ENCODE results near the gene PDE6B. TPM values are rescaled to one million over a fixed set of nuclear protein-coding genes. Genes with fewer than 3 reads are reported as not detected.
A peak's percentile ranks its signal among the peaks of the same experiment; 100 is the strongest.

The PDE6B gene
- total and polyA plus RNA-seq, 10 donors: 4.4 to 19.8 (median 11.8) TPM

DNA sequence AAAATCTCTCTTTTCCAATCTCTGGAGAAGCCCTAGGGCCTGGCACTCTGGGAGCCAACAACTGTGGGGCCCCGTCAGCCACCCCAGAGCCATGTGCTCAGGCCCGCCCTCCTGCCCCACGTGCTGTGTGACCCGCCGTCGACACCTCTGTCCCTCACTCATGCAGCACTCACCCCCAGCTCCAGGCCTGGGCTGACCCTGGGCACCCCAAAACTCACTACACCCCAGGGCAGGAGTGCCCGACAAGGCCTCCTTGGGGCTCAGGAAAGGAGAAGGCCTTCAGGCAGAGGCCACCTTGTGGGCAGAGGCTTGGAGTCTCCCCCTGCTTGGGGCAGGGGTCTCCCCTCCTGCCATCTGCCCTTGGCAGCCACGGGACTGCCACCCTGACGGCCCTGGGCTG, 54.7 kb downstream of the PDE6B start:
- H3K4me3 ChIP-seq: peak overlapping the region in 1 of 8 donors; percentile 93

DNA sequence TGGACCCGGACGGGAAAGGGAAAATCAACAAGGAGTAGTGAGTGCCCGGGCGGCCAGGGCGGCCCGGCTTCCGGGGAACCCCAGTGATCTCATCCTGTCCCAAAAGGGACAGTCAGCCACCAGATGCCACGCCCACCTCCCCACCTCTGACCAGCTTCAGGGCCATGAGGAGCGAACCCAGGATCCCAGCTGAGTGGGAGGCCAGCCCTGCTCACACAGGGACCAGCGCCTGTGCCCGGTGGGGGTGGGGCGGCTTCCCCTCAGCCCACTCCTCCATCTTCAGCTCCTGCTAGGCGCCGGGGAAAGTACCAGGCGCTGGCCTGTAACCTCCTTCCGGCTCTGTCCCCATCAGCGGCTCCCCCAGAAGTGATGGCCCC, 55.2 kb downstream of the PDE6B start:
- DNase-seq: peak; percentile 82

More for the DNA sequence above, 54.7 kb downstream of the PDE6B start:
- intact Hi-C loops (cut with DNase I; ENCODE audit: low total_unique reads): no loop called here
- WGBS, 5 donors: 76 to 95% (median 89%) methylated on average over 6 to 9 of the region's 9 CpGs
- Histone ChIP-seq H3K9me3 (no peaks in the 10 kb centered on the region), H3K4me1 (peaks cover 12 to 68% (median 58%) of the 10 kb centered on the region in 6 donors), H3K27me3 (replicated peaks in 1 of 7) (no peaks in the 10 kb centered on the region), H3K27ac (peak overlapping the region in 5 of 8 donors; percentile 65 to 89 (median 69)), H3K36me3 (no peaks in the 10 kb centered on the region)
- TF ChIP-seq POLR2A (IDR thresholded peaks at IDR 0.05): no peak
- TF ChIP-seq POLR2AphosphoS5 (IDR thresholded peaks at IDR 0.05): no peak
- TF ChIP-seq, protein P1, sequence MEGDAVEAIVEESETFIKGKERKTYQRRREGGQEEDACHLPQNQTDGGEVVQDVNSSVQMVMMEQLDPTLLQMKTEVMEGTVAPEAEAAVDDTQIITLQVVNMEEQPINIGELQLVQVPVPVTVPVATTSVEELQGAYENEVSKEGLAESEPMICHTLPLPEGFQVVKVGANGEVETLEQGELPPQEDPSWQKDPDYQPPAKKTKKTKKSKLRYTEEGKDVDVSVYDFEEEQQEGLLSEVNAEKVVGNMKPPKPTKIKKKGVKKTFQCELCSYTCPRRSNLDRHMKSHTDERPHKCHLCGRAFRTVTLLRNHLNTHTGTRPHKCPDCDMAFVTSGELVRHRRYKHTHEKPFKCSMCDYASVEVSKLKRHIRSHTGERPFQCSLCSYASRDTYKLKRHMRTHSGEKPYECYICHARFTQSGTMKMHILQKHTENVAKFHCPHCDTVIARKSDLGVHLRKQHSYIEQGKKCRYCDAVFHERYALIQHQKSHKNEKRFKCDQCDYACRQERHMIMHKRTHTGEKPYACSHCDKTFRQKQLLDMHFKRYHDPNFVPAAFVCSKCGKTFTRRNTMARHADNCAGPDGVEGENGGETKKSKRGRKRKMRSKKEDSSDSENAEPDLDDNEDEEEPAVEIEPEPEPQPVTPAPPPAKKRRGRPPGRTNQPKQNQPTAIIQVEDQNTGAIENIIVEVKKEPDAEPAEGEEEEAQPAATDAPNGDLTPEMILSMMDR (IDR thresholded peaks at IDR 0.05 in 8 of 11, conservative IDR thresholded peaks at IDR 0.05 in 3 of 11): no peak
- DNase-seq: peak; percentile 74

DNA sequence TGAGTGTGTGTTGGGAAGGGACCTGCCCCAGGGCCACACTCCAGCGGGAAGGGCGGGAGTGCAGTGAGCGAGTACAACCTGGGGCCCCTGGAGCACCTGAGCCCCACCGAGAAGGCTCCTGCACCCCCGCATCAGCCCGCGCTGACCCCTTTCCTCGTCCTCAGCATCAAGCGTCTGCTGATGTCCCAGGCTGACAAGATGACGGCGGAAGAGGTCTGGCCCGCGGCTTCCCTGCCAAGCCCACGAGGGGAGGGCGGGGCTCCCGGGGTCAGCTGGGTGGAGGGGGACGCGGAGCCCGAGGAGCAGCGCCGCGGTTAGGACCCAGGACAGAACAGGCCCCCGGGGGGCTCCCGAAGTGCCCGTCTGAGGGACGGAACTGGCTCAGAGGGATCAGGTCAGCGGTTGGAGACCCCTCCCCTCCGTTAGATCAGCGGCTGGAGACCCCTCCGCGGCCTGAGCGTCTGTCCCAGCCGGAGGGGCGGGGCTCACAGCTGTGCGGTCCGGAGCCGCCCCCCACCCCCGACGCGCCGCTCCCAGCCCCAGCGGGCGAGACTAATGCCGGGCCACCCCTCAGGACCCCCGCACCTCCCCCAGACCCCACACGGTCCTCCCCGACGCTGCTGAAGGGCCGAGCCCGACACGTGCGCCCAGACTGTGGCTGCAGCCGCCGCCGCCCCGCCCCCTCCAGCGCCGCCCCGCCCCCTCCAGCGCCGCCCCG, 55.7 kb downstream of the PDE6B start:
- 0 to 19% (median 4%) methylated on average over 8 to 57 of the region's 62 CpGs for WGBS, 5 donors
- DNase-seq: peak; percentile 91
- no peaks in the 10 kb centered on the region for H3K27me3 ChIP-seq (replicated peaks in 1 of 7)
- TF ChIP-seq POLR2AphosphoS5 (IDR thresholded peaks at IDR 0.05): peak; percentile 69 to 82 (median 70)
- TF ChIP-seq, protein P1 (IDR thresholded peaks at IDR 0.05 in 8 of 11, conservative IDR thresholded peaks at IDR 0.05 in 3 of 11): no peak
- TF ChIP-seq POLR2A (IDR thresholded peaks at IDR 0.05): no peak
- intact Hi-C loops (cut with DNase I; ENCODE audit: low total_unique reads): no loop called here
- peaks cover 0 to 6% (median 0%) of the 10 kb centered on the region in 6 donors for H3K36me3 ChIP-seq
- H3K27ac ChIP-seq: peak overlapping the region; percentile 8 to 89 (median 66)
- H3K4me1 ChIP-seq: peaks cover 6 to 58% (median 49%) of the 10 kb centered on the region in 6 donors
- peak overlapping the region; percentile 40 to 93 (median 55) for H3K4me3 ChIP-seq
- H3K9me3 ChIP-seq: no peaks in the 10 kb centered on the region

More for the DNA sequence above, 55.2 kb downstream of the PDE6B start:
- Histone ChIP-seq H3K27ac (peak overlapping the region; percentile 8 to 89 (median 66)), H3K27me3 (replicated peaks in 1 of 7) (no peaks in the 10 kb centered on the region), H3K36me3 (peaks cover 0 to under 1% (median 0%) of the 10 kb centered on the region in 6 donors), H3K9me3 (no peaks in the 10 kb centered on the region), H3K4me1 (peaks cover 8 to 63% (median 53%) of the 10 kb centered on the region in 6 donors), H3K4me3 (peak overlapping the region in 7 of 8 donors; percentile 50 to 93 (median 56))
- WGBS, 5 donors: 53 to 82% (median 74%) methylated on average over 6 to 17 of the region's 17 CpGs
- intact Hi-C loops (cut with DNase I; ENCODE audit: low total_unique reads): no loop called here
- TF ChIP-seq, protein P1 (IDR thresholded peaks at IDR 0.05 in 8 of 11, conservative IDR thresholded peaks at IDR 0.05 in 3 of 11): no peak

DNA sequence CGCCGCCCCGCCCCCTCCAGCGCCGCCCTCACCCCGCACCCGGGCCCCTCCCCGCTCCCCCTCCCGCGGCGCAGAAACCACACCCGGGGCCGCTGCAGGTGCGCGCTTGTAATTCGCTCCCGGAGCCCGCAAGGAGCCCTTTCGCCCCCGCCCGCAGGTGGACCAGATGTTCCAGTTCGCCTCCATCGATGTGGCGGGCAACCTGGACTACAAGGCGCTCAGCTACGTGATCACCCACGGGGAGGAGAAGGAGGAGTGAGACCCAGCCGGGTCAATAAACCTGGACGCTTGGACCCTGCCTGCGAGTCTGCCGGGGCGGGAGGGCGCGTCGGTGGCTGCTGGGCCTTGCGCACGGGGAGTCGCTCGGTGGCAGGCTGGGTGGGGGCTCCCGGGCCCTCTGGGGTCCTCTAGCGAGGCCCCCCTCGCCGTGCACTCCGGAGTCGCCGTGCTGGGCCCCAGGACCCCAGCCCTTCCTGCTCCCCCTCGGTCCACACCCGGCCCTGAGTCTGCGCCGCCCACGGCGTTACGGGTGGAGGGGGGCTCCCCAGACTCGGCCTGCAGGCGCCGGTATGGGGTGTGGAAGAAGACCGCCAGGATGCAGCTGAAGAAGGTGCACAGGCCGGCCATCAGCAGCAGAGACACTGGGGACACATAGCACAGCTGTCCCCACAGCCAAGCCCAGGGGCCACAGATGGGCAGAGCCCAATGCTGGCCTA, 56.5 kb downstream of the PDE6B start:
- WGBS, 5 donors: 82 to 91% (median 86%) methylated on average over 17 to 55 of the region's 58 CpGs
- Histone ChIP-seq H3K4me1 (peaks cover 6 to 60% (median 46%) of the 10 kb centered on the region in 6 donors), H3K27ac (peak overlapping the region in 2 of 8 donors; percentile 18 to 89), H3K36me3 (peaks cover 0 to 9% (median 0%) of the 10 kb centered on the region in 6 donors), H3K4me3 (peak overlapping the region in 1 of 8 donors; percentile 93), H3K27me3 (replicated peaks in 1 of 7) (no peaks in the 10 kb centered on the region), H3K9me3 (no peaks in the 10 kb centered on the region)
- TF ChIP-seq, protein P1 (IDR thresholded peaks at IDR 0.05 in 8 of 11, conservative IDR thresholded peaks at IDR 0.05 in 3 of 11): no peak
- TF ChIP-seq POLR2A (IDR thresholded peaks at IDR 0.05) (no peak), POLR2AphosphoS5 (IDR thresholded peaks at IDR 0.05) (peak in 1 of 3 donors; percentile 41)
- intact Hi-C loops (cut with DNase I; ENCODE audit: low total_unique reads): no loop called here
- DNase-seq: peak; percentile 84
